ENCODE data around the gene TSGA10. TPM values are rescaled to one million over a fixed set of nuclear protein-coding genes. Genes with fewer than 3 reads are reported as not detected.

Gene TSGA10
- polyA plus RNA-seq, 3 donors, result 0.79 to 8.1 (median 3.4) TPM

GRCh38 chr2:98985905-98986666, 168.7 kb downstream of the TSGA10 start:
- WGBS, 3 donors, result 65 to 72% (median 67%) methylated on average over 2 of the region's 2 CpGs
- H3K27ac ChIP-seq (ENCODE audit: low read depth, low read length), result no peak overlapping the region

- H3K27ac ChIP-seq (ENCODE audit: low read depth, low read length), result no peak overlapping the region
- WGBS, 3 donors, result 68 to 77% (median 76%) methylated on average over 2 of the region's 2 CpGs
These were observed 179.1 kb downstream of the TSGA10 start for GRCh38 chr2:98975611-98976010.

- WGBS, 3 donors, result 94 to 98% (median 94%) methylated on average over 1 of the region's 1 CpG
These were observed 182.1 kb downstream of the TSGA10 start for GRCh38 chr2:98972582-98973167.

GRCh38 chr2:98959810-98960507, 194.8 kb downstream of the TSGA10 start:
- 63 to 76% (median 68%) methylated on average over 7 of the region's 7 CpGs for WGBS, 3 donors
- no peak overlapping the region for H3K27ac ChIP-seq (ENCODE audit: low read depth, low read length)

More at GRCh38 chr2:98972582-98973167, 182.1 kb downstream of the TSGA10 start:
- H3K27ac ChIP-seq (ENCODE audit: low read depth, low read length), result no peak overlapping the region

GRCh38 chr2:98952966-98953365, 201.8 kb downstream of the TSGA10 start:
- H3K27ac ChIP-seq (ENCODE audit: low read depth, low read length), result no peak overlapping the region
- 69 to 78% (median 77%) methylated on average over 4 of the region's 4 CpGs for WGBS, 3 donors

- H3K27ac ChIP-seq (ENCODE audit: low read depth, low read length), result no peak overlapping the region
- WGBS, 3 donors, result 44 to 68% (median 66%) methylated on average over 5 of the region's 5 CpGs
These were observed 205.6 kb downstream of the TSGA10 start for GRCh38 chr2:98948956-98949739.

GRCh38 chr2:98947554-98947953, 207.2 kb downstream of the TSGA10 start:
- H3K27ac ChIP-seq (ENCODE audit: low read depth, low read length), result no peak overlapping the region
- 62 to 80% (median 67%) methylated on average over 8 of the region's 8 CpGs for WGBS, 3 donors

Other genes starting within 250 kb of the TSGA10 start
- 1 to 10 TPM; 2.0 to 4.5 (median 3.6) TPM for gene CRACDL, start 218.7 kb downstream of the TSGA10 start, polyA plus RNA-seq
- 1 to 10 TPM in 1 of 3 donors, under 1 TPM in 1, not detected in 1; 0.76 to 1.8 TPM for gene C2orf15, start 13.2 kb downstream of the TSGA10 start, polyA plus RNA-seq
- 10 to 100 TPM in 1 of 3 donors, 1 to 10 TPM in 2; 4.3 to 10.9 (median 8.1) TPM for gene LIPT1, start within 50 bp of the TSGA10 start, polyA plus RNA-seq
- 10 to 100 TPM; 13.9 to 43.4 (median 19.8) TPM for gene MITD1, start 26.1 kb upstream of the TSGA10 start, polyA plus RNA-seq
- gene MRPL30, start 26.2 kb upstream of the TSGA10 start, polyA plus RNA-seq, result 10 to 100 TPM; 11.5 to 21.7 (median 17.8) TPM
- not detected for gene LYG2, start 100.7 kb upstream of the TSGA10 start, polyA plus RNA-seq
- gene LYG1, start 146.3 kb upstream of the TSGA10 start, polyA plus RNA-seq, result 1 to 10 TPM in 1 of 3 donors, under 1 TPM in 2; 0.59 to 2.9 (median 0.65) TPM
- 10 to 100 TPM in 2 of 3 donors, 1 to 10 TPM in 1; 8.5 to 28.8 (median 20.0) TPM for gene TXNDC9, start 181.4 kb upstream of the TSGA10 start, polyA plus RNA-seq
- gene EIF5B, start 182.4 kb upstream of the TSGA10 start, polyA plus RNA-seq, result 10 to 100 TPM; 16.5 to 31.9 (median 25.3) TPM